ENCODE results near the gene ASCC1.

ASCC1 gene, protein sequence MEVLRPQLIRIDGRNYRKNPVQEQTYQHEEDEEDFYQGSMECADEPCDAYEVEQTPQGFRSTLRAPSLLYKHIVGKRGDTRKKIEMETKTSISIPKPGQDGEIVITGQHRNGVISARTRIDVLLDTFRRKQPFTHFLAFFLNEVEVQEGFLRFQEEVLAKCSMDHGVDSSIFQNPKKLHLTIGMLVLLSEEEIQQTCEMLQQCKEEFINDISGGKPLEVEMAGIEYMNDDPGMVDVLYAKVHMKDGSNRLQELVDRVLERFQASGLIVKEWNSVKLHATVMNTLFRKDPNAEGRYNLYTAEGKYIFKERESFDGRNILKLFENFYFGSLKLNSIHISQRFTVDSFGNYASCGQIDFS

DNA sequence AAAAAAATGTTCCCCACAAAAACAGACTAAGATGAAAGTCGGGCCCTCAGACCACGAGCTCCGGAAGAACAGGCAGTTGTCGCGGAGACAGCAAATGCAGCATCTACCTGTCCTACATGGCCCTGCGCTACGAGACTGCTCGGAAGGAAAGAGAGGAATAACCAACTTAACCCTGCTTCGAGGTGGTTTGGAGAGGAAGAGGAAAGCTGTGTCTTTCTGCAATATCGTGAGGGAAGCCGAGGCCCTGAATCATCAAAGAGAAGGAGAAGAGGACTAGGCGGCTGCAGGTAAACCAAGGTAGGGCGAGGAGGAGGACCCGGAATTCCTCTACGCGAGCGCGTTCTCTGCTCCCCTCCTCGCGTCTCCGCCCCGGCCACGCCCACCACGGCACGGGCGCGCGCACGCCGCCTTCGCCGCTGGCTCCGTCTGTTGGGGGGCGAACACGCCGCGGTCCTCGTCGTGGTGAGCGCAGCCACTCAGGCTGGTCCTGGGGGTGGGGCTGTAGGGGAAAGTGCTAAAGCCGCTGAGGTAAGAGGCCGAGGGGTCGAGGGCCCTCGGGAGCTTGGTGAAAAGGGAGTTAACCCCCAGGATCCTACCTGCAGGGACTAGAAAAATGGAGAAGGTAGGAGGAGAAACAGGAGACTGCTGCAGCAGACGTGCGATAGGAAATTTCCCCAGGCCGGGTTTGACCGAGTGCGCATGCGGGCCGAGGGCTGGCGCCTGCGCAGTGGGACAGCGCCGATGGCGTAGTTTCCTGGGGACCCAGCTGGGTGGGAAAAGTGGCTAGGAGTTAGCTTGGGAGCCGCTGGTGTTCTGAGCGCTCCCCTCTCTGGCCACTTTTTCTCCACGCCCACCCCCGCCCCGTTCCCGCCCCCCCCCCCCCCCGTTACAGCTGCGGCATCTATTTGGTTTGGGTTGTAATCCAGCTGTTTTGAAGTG is at the start of gene ASCC1, which contains the start of gene ANAPC16:
TSS of gene ASCC1 (minus strand) at position 666 of the 939 bp plus-strand sequence. CDS start 2,978 bp downstream, outside the sequence.
TSS of gene ANAPC16 (plus strand) at position 402 of the 939 bp plus-strand sequence. CDS start 7,903 bp downstream, outside the sequence.
- DNase-seq (ENCODE audit: extremely low spot score): peak; percentile 91
- CTCF ChIA-PET: interaction anchor here (1.0 to 12.8 kb wide), 13 partner anchors 9 to 442 kb away, joined by 3 to 65 read pairs (median 3); no protein-coding TSS in a partner anchor
- TF ChIP-seq, protein P1, sequence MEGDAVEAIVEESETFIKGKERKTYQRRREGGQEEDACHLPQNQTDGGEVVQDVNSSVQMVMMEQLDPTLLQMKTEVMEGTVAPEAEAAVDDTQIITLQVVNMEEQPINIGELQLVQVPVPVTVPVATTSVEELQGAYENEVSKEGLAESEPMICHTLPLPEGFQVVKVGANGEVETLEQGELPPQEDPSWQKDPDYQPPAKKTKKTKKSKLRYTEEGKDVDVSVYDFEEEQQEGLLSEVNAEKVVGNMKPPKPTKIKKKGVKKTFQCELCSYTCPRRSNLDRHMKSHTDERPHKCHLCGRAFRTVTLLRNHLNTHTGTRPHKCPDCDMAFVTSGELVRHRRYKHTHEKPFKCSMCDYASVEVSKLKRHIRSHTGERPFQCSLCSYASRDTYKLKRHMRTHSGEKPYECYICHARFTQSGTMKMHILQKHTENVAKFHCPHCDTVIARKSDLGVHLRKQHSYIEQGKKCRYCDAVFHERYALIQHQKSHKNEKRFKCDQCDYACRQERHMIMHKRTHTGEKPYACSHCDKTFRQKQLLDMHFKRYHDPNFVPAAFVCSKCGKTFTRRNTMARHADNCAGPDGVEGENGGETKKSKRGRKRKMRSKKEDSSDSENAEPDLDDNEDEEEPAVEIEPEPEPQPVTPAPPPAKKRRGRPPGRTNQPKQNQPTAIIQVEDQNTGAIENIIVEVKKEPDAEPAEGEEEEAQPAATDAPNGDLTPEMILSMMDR (IDR thresholded peaks at IDR 0.05; ENCODE audit: control extremely low read depth, extremely low read depth, low read depth, missing control alignments): no peak
- POLR2A ChIA-PET: interaction anchor here (0.5 to 0.6 kb wide), 4 partner anchors 24 to 83 kb away, joined by 3 to 13 read pairs (median 4); no protein-coding TSS in a partner anchor

DNA sequence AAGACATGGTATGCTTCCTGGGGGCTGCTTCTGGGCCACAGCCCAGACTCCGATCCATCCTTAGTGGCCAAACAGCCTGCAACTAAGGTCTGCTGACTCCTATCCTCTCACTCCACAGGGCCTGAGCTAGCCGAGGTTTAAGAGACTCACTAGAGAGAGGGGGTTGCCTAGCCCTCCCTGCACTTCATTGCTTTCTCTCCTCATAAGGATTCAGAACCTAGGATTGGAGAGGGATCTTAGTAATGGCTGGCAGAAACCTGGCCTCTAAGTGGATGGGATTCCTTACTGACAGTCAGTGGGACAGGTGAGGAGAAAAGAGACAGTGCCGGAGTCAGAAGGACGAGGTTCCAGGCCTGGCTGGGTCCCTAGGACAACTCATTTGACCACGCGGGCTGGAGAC is 49.4 kb upstream of the ASCC1 start:
- ChIA-PET CTCF (interaction anchor here (0.8 to 1.4 kb wide), 2 partner anchors 9 to 27 kb away, joined by 3 to 8 read pairs; no protein-coding TSS in a partner anchor), POLR2A (interaction anchor here (1.4 kb wide), 1 partner anchor 10 kb away, joined by 4 read pairs; no protein-coding TSS in a partner anchor)
- no peak for DNase-seq (ENCODE audit: extremely low spot score)
- TF ChIP-seq, protein P1 (IDR thresholded peaks at IDR 0.05; ENCODE audit: control extremely low read depth, extremely low read depth, low read depth, missing control alignments): no peak

DNA sequence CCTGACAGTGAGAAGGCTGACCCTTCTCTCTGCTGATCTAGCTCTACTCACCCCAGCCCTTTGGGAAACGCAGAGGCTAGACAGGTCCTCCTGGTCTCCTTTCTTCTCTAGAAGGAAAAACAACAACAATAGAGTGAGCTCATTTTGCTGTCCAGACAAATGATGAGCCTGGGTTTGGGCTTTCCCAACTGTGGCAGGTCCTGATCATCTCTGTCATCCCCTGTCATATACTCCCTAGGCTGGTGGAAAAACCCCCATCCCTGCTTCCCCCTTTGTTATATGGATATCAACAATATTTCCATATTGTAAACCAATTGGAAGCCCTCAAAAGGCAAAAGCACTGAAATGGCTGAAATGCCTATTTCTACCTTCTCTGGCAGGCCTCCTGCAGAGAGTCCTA is 48.5 kb upstream of the ASCC1 start:
- DNase-seq (ENCODE audit: extremely low spot score): no peak
- POLR2A ChIA-PET: interaction anchor here (1.0 kb wide), 1 partner anchor 9 kb away, joined by 5 read pairs; no protein-coding TSS in a partner anchor
- CTCF ChIA-PET: interaction anchor here (1.1 to 2.1 kb wide), 2 partner anchors 11 to 15 kb away, joined by 3 to 14 read pairs; no protein-coding TSS in a partner anchor
- TF ChIP-seq, protein P1 (IDR thresholded peaks at IDR 0.05; ENCODE audit: control extremely low read depth, extremely low read depth, low read depth, missing control alignments): no peak

DNA sequence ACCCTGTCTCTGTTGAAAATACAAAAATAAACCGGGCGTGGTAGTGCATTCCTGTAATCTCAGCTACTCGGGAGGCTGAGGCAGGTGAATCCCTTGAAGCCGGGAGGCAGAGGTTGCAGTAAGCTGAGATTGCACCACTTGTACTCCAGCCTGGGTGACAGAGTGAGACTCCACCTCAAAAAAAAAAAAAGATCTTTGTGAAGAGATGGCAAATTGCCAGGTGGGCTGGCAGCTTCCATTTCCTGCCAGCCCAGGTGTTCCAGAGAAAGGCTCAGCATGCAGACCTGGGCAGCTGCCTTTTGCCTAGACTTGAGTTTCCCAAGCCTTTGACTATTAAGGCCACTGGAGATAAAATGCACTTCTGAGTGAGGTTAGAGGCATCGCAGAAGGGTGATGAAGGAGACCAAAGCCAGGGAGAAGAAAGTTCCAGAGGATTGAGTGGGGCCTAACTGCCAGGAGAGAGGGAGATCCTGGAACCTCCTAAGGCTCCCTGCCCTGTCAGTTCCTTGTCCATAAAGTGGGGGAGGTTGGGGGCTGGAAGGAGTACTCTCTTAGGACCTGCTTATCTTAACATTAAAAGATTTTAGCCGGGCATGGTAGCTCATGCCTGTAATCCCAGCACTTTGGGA is 47.7 kb upstream of the ASCC1 start:
- DNase-seq (ENCODE audit: extremely low spot score): no peak
- TF ChIP-seq, protein P1 (IDR thresholded peaks at IDR 0.05; ENCODE audit: control extremely low read depth, extremely low read depth, low read depth, missing control alignments): no peak
- ChIA-PET POLR2A (interaction anchor here (0.6 to 1.0 kb wide), 2 partner anchors 10 kb away, joined by 3 to 5 read pairs; no protein-coding TSS in a partner anchor), CTCF (interaction anchor here (1.2 to 2.1 kb wide), 2 partner anchors 11 to 16 kb away, joined by 3 to 14 read pairs; no protein-coding TSS in a partner anchor)

DNA sequence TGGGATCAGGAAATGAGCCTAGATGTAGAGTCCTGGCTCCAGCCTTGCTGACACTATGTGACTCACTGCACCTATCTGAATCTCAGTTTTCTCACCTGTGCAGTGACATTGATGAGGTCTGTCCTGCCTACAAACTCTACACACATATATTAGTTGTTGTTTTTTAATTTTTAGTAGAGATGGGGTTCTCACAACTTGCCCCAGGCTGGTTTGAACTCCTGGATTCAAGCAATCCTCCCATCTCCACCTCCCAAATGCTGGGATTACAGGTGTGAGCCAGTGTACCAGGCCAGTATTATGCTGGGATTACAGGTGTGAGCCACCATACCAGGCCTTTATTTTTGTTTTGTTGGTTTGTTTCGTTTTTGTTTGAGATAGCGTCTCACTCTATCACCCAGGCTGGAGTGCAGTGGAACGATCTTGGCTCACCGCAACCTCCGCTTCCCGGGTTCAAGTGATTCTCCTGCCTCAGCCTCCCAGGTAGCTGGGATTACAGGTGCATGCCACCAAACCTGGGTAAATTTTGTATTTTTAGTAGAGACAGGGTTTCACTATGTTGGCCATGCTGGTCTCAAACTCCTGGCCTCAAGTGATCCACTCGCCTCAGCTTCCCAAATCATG is 45.8 kb upstream of the ASCC1 start:
- ChIA-PET POLR2A (interaction anchor here (1.1 to 3.6 kb wide), 2 partner anchors 13 to 39 kb away, joined by 3 to 50 read pairs; partner anchors contain the start of gene DDIT4), CTCF (interaction anchor here (0.9 to 3.3 kb wide), 5 partner anchors 10 to 25 kb away, joined by 3 to 18 read pairs (median 3); no protein-coding TSS in a partner anchor)

More for the DNA sequence above, 45.8 kb upstream of the ASCC1 start:
- no peak for DNase-seq (ENCODE audit: extremely low spot score)
- TF ChIP-seq, protein P1 (IDR thresholded peaks at IDR 0.05; ENCODE audit: control extremely low read depth, extremely low read depth, low read depth, missing control alignments): no peak

All from GM10248 (cell line).